ENCODE measurements around the gene RPS6KC1. TPM values are rescaled to one million over a fixed set of nuclear protein-coding genes. Genes with fewer than 3 reads are reported as not detected.

Gene RPS6KC1
- total and polyA plus RNA-seq, 9 of the 15 experiments (the other 6 are each of a cell fraction or from before 2014, with no cell fraction given) = 4.3 to 34.6 (median 20.9) TPM

DNA sequence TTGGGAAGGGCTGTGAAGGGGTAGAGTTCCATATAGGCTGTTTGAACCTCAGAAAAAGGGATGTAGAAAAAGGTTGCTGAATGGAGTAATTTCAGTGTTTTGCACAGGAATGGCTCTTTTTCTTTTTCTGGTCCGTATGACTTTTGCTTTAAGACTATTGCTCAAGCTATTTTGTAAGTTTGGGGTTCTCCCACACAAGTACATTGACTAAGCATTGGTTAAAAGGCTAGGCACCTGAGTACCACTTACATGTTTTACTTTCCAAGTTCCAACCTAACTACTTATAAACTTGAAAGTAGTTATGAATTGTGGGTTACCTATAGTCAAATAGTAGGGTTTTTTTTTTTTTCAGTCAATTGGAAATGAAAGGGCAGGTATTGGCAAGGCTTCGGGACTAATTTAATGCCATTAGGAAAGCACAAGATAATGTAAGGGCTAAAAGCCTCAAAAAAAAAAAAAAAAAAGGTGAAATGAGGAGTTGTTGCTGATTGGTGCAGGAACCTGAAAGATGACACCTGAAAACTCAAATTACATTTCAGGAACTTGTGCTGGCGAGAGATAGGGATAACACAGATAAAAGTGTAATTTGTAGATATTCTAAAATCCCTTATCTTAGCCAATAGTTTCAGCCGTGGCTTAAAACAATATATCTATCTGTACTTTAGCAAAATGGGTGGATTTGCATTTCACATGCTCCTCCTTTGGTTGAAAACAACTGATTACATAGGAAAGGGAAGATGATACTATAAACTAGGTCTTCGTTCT lies 209.5 kb downstream of the RPS6KC1 start (continued):
- TF ChIP-seq, protein P1, sequence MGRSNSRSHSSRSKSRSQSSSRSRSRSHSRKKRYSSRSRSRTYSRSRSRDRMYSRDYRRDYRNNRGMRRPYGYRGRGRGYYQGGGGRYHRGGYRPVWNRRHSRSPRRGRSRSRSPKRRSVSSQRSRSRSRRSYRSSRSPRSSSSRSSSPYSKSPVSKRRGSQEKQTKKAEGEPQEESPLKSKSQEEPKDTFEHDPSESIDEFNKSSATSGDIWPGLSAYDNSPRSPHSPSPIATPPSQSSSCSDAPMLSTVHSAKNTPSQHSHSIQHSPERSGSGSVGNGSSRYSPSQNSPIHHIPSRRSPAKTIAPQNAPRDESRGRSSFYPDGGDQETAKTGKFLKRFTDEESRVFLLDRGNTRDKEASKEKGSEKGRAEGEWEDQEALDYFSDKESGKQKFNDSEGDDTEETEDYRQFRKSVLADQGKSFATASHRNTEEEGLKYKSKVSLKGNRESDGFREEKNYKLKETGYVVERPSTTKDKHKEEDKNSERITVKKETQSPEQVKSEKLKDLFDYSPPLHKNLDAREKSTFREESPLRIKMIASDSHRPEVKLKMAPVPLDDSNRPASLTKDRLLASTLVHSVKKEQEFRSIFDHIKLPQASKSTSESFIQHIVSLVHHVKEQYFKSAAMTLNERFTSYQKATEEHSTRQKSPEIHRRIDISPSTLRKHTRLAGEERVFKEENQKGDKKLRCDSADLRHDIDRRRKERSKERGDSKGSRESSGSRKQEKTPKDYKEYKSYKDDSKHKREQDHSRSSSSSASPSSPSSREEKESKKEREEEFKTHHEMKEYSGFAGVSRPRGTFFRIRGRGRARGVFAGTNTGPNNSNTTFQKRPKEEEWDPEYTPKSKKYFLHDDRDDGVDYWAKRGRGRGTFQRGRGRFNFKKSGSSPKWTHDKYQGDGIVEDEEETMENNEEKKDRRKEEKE (IDR thresholded peaks at IDR 0.05; ENCODE audit: borderline replicate concordance in 1 of 2, control insufficient read depth in 1 of 2, low read depth in 2 of 2, low read length in 1 of 2) = no peak
- TF ChIP-seq TAF7 (tag; IDR thresholded peaks at IDR 0.05) (no peak), ZNF436 (CRISPR knock-in tag; IDR thresholded peaks at IDR 0.05) (no peak), COPS2 (conservative IDR thresholded peaks at IDR 0.05) (no peak), EGR1 (conservative IDR thresholded peaks at IDR 0.05) (no peak), KLF1 (tag; IDR thresholded peaks at IDR 0.05) (no peak), TRIM28 (IDR thresholded peaks at IDR 0.05) (no peak), XRCC5 (IDR thresholded peaks at IDR 0.05; ENCODE audit: low read depth, low read length) (no peak), FIP1L1 (IDR thresholded peaks at IDR 0.05; ENCODE audit: low read depth, low read length, poor library complexity, severe bottlenecking) (no peak), CBX8 (IDR thresholded peaks at IDR 0.05; ENCODE audit: borderline replicate concordance, extremely low read depth, low read depth, low read length, poor library complexity, severe bottlenecking) (no peak), RAD21 (CRISPR knock-in tag; conservative IDR thresholded peaks at IDR 0.05 in 1 of 2, IDR thresholded peaks at IDR 0.05 in 1 of 2) (no peak), TGIF2 (CRISPR knock-in tag; IDR thresholded peaks at IDR 0.05) (no peak), ZNF717 (CRISPR knock-in tag; IDR thresholded peaks at IDR 0.05) (no peak), BCOR (IDR thresholded peaks at IDR 0.05) (0 out of 2 replicates have a peak, but pooled peaks have one; percentile 10), ZNF197 (CRISPR knock-in tag; IDR thresholded peaks at IDR 0.05; ENCODE audit: low read depth) (no peak), CHD2 (IDR thresholded peaks at IDR 0.05; ENCODE audit: low read depth, low read length) (no peak), STAT5A (IDR thresholded peaks at IDR 0.05; ENCODE audit: borderline replicate concordance, low read length) (peak; percentile 59; the same call in 1 of the 2 replicates), ZNF239 (CRISPR knock-in tag; IDR thresholded peaks at IDR 0.05) (no peak), HOXB6 (CRISPR knock-in tag; IDR thresholded peaks at IDR 0.05; ENCODE audit: borderline replicate concordance) (no peak), TAF9B (IDR thresholded peaks at IDR 0.05; ENCODE audit: partially characterized antibody) (no peak), SMARCE1 (IDR thresholded peaks at IDR 0.05) (peak; percentile 75; the same call in 1 of the 2 replicates), FOXA3 (CRISPR knock-in tag; conservative IDR thresholded peaks at IDR 0.05 in 1 of 2, IDR thresholded peaks at IDR 0.05 in 1 of 2) (no peak), HEY1 (CRISPR knock-in tag; IDR thresholded peaks at IDR 0.05; ENCODE audit: borderline replicate concordance) (no peak), CBX2 (IDR thresholded peaks at IDR 0.05; ENCODE audit: insufficient read depth, low read length, poor library complexity, severe bottlenecking) (no peak), ETV1 (tag; conservative IDR thresholded peaks at IDR 0.05; ENCODE audit: low read depth) (no peak)
- TF ChIP-seq, protein P2, sequence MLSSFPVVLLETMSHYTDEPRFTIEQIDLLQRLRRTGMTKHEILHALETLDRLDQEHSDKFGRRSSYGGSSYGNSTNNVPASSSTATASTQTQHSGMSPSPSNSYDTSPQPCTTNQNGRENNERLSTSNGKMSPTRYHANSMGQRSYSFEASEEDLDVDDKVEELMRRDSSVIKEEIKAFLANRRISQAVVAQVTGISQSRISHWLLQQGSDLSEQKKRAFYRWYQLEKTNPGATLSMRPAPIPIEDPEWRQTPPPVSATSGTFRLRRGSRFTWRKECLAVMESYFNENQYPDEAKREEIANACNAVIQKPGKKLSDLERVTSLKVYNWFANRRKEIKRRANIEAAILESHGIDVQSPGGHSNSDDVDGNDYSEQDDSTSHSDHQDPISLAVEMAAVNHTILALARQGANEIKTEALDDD (IDR thresholded peaks at IDR 0.05) = peak; percentile 73

Measured in K562 (cell line).